Activated CD4-positive, CD25-positive, alpha-beta regulatory T cell treated with anti-CD3 and anti-CD28 coated beads, Interleukin-2, amount 50 U/mL, for 16 hours (primary cell): ENCODE measurements around the gene GULP1.

Source experiments
- DNase-seq: peaks from one replicate; pipeline ENCODE4 v3.0.0-alpha.2; 2020; ENCODE audit warnings: low read depth, low spot score

Gene GULP1

GRCh38 chr2:188471166-188471565 is 179.5 kb downstream of the GULP1 start:
- DNase-seq = no peak

- DNase-seq = no peak
These were observed 181.6 kb downstream of the GULP1 start for GRCh38 chr2:188473306-188473705.

GRCh38 chr2:188474316-188474715 is 182.6 kb downstream of the GULP1 start:
- no peak for DNase-seq

GRCh38 chr2:188475945-188476344 is 184.3 kb downstream of the GULP1 start:
- DNase-seq = no peak

- DNase-seq = no peak
These were observed 186.0 kb downstream of the GULP1 start for GRCh38 chr2:188477564-188478103.

GRCh38 chr2:188478724-188479123 is 187.1 kb downstream of the GULP1 start:
- DNase-seq = no peak

GRCh38 chr2:188481474-188481873 is 189.8 kb downstream of the GULP1 start:
- DNase-seq = no peak

- no peak for DNase-seq
These were observed 193.8 kb downstream of the GULP1 start for GRCh38 chr2:188485496-188485895.

- no peak for DNase-seq
These were observed 201.1 kb downstream of the GULP1 start for GRCh38 chr2:188492751-188493150.

- DNase-seq = no peak
These were observed 203.2 kb downstream of the GULP1 start for GRCh38 chr2:188494906-188495305.

- no peak for DNase-seq
These were observed 204.3 kb downstream of the GULP1 start for GRCh38 chr2:188495969-188496431.

- DNase-seq = no peak
These were observed 206.1 kb downstream of the GULP1 start for GRCh38 chr2:188497726-188498125.

GRCh38 chr2:188503975-188504374 is 212.3 kb downstream of the GULP1 start:
- no peak for DNase-seq

- no peak for DNase-seq
These were observed 215.2 kb downstream of the GULP1 start for GRCh38 chr2:188506843-188507242.

GRCh38 chr2:188511346-188511745 is 219.7 kb downstream of the GULP1 start:
- no peak for DNase-seq

- no peak for DNase-seq
These were observed 220.8 kb downstream of the GULP1 start for GRCh38 chr2:188512456-188512855.

- no peak for DNase-seq
These were observed 224.2 kb downstream of the GULP1 start for GRCh38 chr2:188515918-188516317.

GRCh38 chr2:188517549-188518215 is 226.0 kb downstream of the GULP1 start:
- no peak for DNase-seq

GRCh38 chr2:188518381-188518780 is 226.7 kb downstream of the GULP1 start:
- DNase-seq = no peak

GRCh38 chr2:188519136-188519535 is 227.5 kb downstream of the GULP1 start:
- no peak for DNase-seq

GRCh38 chr2:188522517-188522916 is 230.8 kb downstream of the GULP1 start:
- no peak for DNase-seq

- DNase-seq = no peak
These were observed 232.2 kb downstream of the GULP1 start for GRCh38 chr2:188523919-188524318.

GRCh38 chr2:188524519-188525113 is 232.9 kb downstream of the GULP1 start:
- DNase-seq = no peak
